IMR-90 (cell line): ENCODE results near the gene COX5B.

ENCODE experiments used
- MXI1 ChIP-seq: IDR thresholded peaks from 2 replicates; pipeline ENCODE4 v1.6.1; 2012; ENCODE audit warnings: low read depth, mild to moderate bottlenecking, low read length, moderate library complexity, borderline replicate concordance
- NFE2L2 ChIP-seq: fragments of 150-350 bp; IDR thresholded peaks from 2 replicates; pipeline ENCODE4 v1.6.1; 2016; ENCODE audit warnings: low read depth, mild to moderate bottlenecking, low read length
- POLR2A ChIP-seq: IDR thresholded peaks from 2 replicates; pipeline ENCODE4 v1.6.1; 2012; ENCODE audit warnings: mild to moderate bottlenecking, low read depth, low read length
- RAD21 ChIP-seq: IDR thresholded peaks from 2 replicates; pipeline ENCODE4 v1.6.1; 2012; ENCODE audit warnings: low read length, improper control_type of control experiment
- RCOR1 ChIP-seq: IDR thresholded peaks from 2 replicates; pipeline ENCODE4 v1.6.1; 2012; ENCODE audit warnings: mild to moderate bottlenecking, low read length, improper control_type of control experiment; ENCODE audit not compliant: insufficient replicate concordance
- RFX5 ChIP-seq: IDR thresholded peaks from 2 replicates; pipeline ENCODE4 v1.8.0; 2012; ENCODE audit warnings: low read depth, mild to moderate bottlenecking, low read length, moderate library complexity
- TF ChIP-seq, protein P1 (sequence below): conservative IDR thresholded peaks from 2 replicates; pipeline ENCODE4 v1.5.1; 2012; ENCODE audit warnings: mild to moderate bottlenecking, low read depth, low read length, improper control_type of control experiment
- TF ChIP-seq, protein P2 (sequence below): fragments of 150-350 bp; IDR thresholded peaks from 2 replicates; pipeline ENCODE4 v1.6.1; 2017; ENCODE audit warnings: mild to moderate bottlenecking, antibody characterized with exemption, low read length, low read depth

DNA sequence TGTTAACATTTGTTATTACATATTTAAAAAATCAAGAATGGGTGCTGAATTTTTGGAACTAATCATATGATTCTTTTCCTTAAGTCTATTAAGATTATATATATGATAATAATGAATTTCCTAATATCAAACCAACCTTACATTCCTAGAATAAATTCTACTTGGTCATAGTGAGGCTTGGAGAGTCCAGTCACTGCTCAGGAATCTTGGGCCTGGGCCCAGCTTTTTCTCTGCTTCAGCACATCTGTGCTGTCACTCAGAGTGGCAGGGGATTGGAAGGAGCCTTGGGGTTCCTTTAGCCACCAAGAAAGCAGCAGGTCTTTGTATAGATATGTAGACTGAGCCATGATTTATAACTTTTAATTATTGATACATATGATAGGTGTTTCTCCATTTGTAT, 47.6 kb downstream of the COX5B start:
- TF ChIP-seq NFE2L2 (no peak), RAD21 (no peak), RCOR1 (no peak), POLR2A (no peak), RFX5 (no peak), MXI1 (no peak)
- TF ChIP-seq, protein P1, sequence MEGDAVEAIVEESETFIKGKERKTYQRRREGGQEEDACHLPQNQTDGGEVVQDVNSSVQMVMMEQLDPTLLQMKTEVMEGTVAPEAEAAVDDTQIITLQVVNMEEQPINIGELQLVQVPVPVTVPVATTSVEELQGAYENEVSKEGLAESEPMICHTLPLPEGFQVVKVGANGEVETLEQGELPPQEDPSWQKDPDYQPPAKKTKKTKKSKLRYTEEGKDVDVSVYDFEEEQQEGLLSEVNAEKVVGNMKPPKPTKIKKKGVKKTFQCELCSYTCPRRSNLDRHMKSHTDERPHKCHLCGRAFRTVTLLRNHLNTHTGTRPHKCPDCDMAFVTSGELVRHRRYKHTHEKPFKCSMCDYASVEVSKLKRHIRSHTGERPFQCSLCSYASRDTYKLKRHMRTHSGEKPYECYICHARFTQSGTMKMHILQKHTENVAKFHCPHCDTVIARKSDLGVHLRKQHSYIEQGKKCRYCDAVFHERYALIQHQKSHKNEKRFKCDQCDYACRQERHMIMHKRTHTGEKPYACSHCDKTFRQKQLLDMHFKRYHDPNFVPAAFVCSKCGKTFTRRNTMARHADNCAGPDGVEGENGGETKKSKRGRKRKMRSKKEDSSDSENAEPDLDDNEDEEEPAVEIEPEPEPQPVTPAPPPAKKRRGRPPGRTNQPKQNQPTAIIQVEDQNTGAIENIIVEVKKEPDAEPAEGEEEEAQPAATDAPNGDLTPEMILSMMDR, result no peak
- TF ChIP-seq, protein P2, sequence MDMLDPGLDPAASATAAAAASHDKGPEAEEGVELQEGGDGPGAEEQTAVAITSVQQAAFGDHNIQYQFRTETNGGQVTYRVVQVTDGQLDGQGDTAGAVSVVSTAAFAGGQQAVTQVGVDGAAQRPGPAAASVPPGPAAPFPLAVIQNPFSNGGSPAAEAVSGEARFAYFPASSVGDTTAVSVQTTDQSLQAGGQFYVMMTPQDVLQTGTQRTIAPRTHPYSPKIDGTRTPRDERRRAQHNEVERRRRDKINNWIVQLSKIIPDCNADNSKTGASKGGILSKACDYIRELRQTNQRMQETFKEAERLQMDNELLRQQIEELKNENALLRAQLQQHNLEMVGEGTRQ, result no peak
